ENCODE data around the gene ARMC6. TPM values are rescaled to one million over a fixed set of nuclear protein-coding genes. Genes with fewer than 3 reads are reported as not detected.

The ARMC6 gene
- total and polyA plus RNA-seq, 2 of the 13 experiments (the other 11 are each of a cell fraction or from before 2014, with no cell fraction given), result 16.2 to 36.8 TPM

GRCh38 chr19:19096641-19097627, 63.5 kb downstream of the ARMC6 start (continued):
- no peak for TF ChIP-seq MAFG (CRISPR knock-in tag; IDR thresholded peaks at IDR 0.05)
- peak; percentile 85 for TF ChIP-seq PHF5A (CRISPR knock-in tag; IDR thresholded peaks at IDR 0.05; ENCODE audit: low read depth, unreplicated experiment)
- 0 out of 2 replicates have a peak, but pooled peaks have one; percentile 13 for TF ChIP-seq FOXK2 (IDR thresholded peaks at IDR 0.05)
- peak; percentile 96 for TF ChIP-seq CSRNP1 (CRISPR knock-in tag; IDR thresholded peaks at IDR 0.05)
- peak; percentile 66 for TF ChIP-seq ZNF256 (CRISPR knock-in tag; conservative IDR thresholded peaks at IDR 0.05)
- TF ChIP-seq ZBTB37 (CRISPR knock-in tag; IDR thresholded peaks at IDR 0.05), result no peak; the same call in 1 of the 2 replicates
- no peak; the same call in 1 of the 2 replicates for TF ChIP-seq ZNF782 (CRISPR knock-in tag; IDR thresholded peaks at IDR 0.05; ENCODE audit: borderline replicate concordance)
- TF ChIP-seq HCFC1 (IDR thresholded peaks at IDR 0.05; ENCODE audit: low read depth, low read length), result no peak
- TF ChIP-seq BRCA1 (CRISPR knock-in tag; IDR thresholded peaks at IDR 0.05), result no peak
- TF ChIP-seq PCBP1 (IDR thresholded peaks at IDR 0.05; ENCODE audit: borderline replicate concordance, low read depth, low read length), result no peak
- TF ChIP-seq NFATC3 (CRISPR knock-in tag; IDR thresholded peaks at IDR 0.05), result no peak
- TF ChIP-seq NFE2 (CRISPR knock-in tag; IDR thresholded peaks at IDR 0.05), result no peak
- peak; percentile 72 for TF ChIP-seq ASH2L (IDR thresholded peaks at IDR 0.05; ENCODE audit: insufficient read length, low read depth, low read length)
- TF ChIP-seq ZNF800 (CRISPR knock-in tag; IDR thresholded peaks at IDR 0.05), result peak; percentile 81; the same call in 1 of the 2 replicates
- peak; percentile 77 for TF ChIP-seq ZNF878 (CRISPR knock-in tag; IDR thresholded peaks at IDR 0.05)
- no peak for TF ChIP-seq ARHGAP35 (CRISPR knock-in tag; IDR thresholded peaks at IDR 0.05; ENCODE audit: borderline replicate concordance)
- TF ChIP-seq GZF1 (CRISPR knock-in tag; IDR thresholded peaks at IDR 0.05), result no peak
- peak; percentile 78; the same call in 1 of the 2 replicates for TF ChIP-seq ZMAT3 (CRISPR knock-in tag; conservative IDR thresholded peaks at IDR 0.05)
- TF ChIP-seq JUN (CRISPR knock-in tag; IDR thresholded peaks at IDR 0.05), result peak; percentile 99
- TF ChIP-seq MEIS2 (CRISPR knock-in tag; IDR thresholded peaks at IDR 0.05), result peak; percentile 86
- TF ChIP-seq RNF219 (CRISPR knock-in tag; IDR thresholded peaks at IDR 0.05), result 0 out of 2 replicates have a peak, but pooled peaks have one; percentile 81
- peak; percentile 79; the same call in 1 of the 2 replicates for TF ChIP-seq CCDC6 (CRISPR knock-in tag; IDR thresholded peaks at IDR 0.05)

Data from HepG2 (cell line).